Loucy (cell line): ENCODE data around the gene SWI5.

Experiments
- EZH2phosphoT487 ChIP-seq: fragments of 200-600 bp; IDR thresholded peaks from 2 replicates; pipeline ENCODE4 v1.6.1; 2018; ENCODE audit warnings: antibody characterized with exemption, mild to moderate bottlenecking, moderate library complexity, borderline replicate concordance
- TF ChIP-seq, protein P1 (sequence below): fragments of 200-600 bp; sonication (generic); conservative IDR thresholded peaks from 2 replicates; pipeline ENCODE4 v1.5.1; 2014; ENCODE audit warnings: mild to moderate bottlenecking, antibody characterized with exemption, low read length

GRCh38 chr9:128260340-128260739 lies 15.7 kb upstream of the SWI5 start:
- TF ChIP-seq, protein P1, sequence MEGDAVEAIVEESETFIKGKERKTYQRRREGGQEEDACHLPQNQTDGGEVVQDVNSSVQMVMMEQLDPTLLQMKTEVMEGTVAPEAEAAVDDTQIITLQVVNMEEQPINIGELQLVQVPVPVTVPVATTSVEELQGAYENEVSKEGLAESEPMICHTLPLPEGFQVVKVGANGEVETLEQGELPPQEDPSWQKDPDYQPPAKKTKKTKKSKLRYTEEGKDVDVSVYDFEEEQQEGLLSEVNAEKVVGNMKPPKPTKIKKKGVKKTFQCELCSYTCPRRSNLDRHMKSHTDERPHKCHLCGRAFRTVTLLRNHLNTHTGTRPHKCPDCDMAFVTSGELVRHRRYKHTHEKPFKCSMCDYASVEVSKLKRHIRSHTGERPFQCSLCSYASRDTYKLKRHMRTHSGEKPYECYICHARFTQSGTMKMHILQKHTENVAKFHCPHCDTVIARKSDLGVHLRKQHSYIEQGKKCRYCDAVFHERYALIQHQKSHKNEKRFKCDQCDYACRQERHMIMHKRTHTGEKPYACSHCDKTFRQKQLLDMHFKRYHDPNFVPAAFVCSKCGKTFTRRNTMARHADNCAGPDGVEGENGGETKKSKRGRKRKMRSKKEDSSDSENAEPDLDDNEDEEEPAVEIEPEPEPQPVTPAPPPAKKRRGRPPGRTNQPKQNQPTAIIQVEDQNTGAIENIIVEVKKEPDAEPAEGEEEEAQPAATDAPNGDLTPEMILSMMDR, result no peak
- TF ChIP-seq EZH2phosphoT487, result no peak
